Measurements from ENCODE around the gene PADI1.

Gene PADI1

DNA sequence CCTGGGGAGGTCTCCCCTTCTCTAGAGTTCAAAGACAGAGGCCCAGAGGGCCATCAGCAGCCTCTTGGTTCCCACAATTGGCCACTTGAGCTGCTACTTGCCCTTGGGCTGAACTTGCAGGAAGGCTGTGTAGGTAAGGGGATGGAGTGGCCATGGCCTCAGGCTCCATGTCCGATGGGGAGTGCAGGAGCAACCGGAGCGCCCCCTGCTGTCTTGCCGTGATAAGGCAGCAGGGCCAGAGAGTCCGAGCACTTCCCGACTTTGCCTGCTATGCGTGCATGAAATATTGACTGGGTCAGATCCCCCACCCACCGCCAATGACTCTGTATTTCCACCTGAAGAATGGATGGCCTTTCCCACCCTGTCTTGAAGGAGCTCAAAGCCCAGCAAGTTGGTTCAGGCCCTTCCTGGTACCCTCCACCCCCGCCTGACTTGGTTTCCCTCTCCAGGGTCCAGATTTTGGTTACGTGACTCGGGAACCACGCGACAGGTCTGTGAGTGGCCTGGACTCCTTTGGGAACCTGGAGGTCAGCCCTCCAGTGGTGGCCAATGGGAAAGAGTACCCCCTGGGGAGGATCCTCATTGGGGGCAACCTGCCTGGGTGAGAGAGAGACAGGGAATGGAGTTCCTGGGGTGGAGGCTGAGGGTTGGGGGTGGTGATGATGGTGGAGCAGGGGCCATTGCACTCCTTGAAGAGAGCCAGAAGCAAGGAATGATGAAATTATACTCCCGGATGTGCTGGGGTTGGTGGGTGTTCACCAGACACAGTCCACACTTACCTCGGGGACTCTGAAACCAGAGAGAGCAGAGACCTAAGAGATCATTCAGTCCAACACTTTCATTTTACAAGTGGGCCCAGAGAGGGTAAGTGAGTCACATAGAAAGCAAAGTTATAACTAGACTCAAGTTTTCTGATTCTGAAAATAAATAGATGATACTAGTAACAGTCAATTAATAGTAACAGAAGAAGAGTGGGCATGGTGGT lies 69.5 kb downstream of the PADI1 start:
- no peak for DNase-seq (ENCODE audit: low read depth)

- no peak for DNase-seq (ENCODE audit: low read depth)
Observed at GRCh38 chr1:17276568-17276967, 71.6 kb downstream of the PADI1 start.

- no peak for DNase-seq (ENCODE audit: low read depth)
Observed at GRCh38 chr1:17277511-17278159, 72.7 kb downstream of the PADI1 start.

DNA sequence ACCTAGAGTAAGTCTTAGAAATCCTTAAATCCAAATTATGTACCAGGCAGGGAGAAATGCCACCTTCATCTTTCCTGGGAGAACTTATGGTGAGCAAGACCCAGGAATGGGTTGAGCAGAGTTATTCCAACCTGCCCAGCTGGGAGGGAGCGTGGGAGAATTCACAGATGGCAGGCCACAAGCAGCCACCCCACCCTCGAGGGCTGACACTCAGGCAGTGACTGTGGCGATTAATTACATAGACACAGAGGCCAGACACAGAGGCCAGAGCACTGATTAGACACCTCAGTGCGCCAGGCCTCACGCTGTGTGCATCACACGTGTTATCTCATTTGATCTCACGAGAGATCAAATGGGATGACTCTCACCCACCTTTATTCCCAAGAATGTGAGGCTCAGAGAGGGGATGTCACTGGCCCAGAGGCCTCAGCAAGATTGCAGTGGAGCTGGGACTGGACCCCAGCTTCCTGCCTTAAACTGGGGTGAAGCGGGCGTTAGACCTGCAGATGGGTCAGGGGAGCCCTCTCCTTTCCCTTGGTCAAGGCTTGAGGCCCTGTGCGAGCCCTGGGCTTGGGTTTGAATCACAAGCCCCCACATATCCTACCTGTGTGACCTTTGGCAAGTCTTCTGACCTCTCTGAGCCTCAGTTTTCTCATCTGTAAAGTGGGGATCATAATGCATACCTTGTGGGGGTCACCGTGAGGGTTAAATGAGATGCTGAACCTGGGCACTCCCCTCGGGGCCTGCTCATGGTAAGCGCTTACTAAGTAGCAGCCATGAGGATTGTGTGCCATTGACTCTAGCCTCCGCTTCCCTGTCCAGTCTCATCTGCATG lies 74.3 kb downstream of the PADI1 start:
- no peak for DNase-seq (ENCODE audit: low read depth)

GRCh38 chr1:17280436-17280835 lies 75.5 kb downstream of the PADI1 start:
- DNase-seq (ENCODE audit: low read depth), result no peak

DNA sequence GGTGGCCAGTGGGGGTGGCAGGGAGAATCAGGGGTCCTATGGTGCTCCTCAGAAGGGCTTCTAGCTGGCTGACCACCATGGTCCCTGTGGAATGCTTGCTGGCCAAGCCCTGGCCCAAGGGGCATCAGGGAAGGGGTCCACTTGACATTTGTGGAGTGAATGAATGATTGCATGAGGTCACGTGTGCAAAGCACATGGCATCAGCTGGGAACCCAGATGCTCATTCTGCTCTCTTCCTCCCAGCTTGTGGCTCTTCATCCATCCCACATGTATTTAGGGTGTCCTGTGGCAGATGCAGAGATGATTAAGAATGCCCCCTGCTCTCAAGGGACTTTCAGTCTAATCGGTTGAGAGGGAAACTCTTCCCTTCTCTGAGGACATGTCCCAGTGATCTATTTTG lies 76.0 kb downstream of the PADI1 start:
- DNase-seq (ENCODE audit: low read depth), result no peak

GRCh38 chr1:17281775-17282181 lies 76.8 kb downstream of the PADI1 start:
- DNase-seq (ENCODE audit: low read depth), result no peak

DNA sequence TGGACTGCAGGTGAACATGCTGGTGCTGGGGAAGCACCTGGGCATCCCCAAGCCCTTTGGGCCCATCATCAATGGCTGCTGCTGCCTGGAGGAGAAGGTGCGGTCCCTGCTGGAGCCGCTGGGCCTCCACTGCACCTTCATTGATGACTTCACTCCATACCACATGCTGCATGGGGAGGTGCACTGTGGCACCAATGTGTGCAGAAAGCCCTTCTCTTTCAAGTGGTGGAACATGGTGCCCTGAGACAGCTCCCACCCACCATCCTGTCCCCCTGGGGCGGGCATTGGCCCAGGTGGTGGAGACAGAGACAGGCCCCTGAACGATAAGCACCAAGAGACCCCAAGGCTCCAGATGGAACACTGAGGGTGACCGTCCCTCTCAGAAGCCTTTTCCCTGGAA lies 77.9 kb downstream of the PADI1 start:
- DNase-seq (ENCODE audit: low read depth), result no peak

GRCh38 chr1:17286646-17287045 lies 81.7 kb downstream of the PADI1 start:
- DNase-seq (ENCODE audit: low read depth), result no peak

DNA sequence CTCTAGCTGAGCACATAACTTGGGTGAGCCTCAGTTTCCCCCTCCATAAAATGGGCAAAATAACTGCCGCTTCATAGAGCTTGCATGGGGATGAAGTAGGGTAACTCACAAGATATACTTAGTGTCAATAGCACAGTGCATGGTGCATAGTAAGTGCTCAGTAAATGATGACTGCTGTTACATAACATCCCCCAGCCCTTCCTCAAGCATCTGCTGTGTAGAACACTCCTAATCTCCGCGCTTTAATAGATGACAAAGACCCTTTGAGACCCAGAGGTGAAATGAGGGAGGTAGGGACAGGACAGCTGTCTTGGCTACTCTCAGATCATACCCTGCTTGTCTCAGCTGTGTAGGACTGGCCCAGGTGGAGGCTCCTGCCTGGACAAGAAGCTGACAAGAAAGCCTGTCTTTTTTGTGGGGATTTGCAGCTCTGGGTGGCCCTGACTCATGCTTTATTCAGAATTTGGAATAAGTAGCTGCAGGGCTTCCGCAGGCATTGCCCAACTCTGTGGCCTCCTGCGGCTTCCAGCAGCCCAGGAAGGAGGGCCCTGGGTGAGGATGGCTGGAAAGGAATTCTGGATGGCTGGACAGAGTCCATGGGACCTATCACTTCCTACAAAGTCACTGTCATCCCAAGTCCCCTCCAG lies 82.3 kb downstream of the PADI1 start:
- DNase-seq (ENCODE audit: low read depth), result no peak

DNA sequence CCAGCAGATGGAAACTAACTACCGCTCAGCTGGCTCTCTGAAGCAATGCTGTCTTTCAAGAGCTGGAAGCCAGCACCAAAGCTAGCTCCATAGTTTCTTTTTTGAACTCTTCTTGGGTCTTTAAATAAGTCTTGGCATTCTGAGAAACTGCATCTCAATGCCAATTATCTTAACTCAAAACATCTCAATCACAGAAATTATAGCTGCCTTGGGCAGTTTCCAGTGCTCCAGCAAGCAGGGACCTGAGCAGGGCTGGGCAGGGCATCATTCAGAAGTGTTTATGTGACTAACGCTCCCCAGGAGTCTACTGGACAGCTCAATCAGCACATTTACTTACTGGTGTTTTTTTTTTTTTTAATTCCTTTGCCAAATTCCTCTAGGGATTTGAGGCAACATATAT lies 84.8 kb downstream of the PADI1 start:
- DNase-seq (ENCODE audit: low read depth), result no peak

DNA sequence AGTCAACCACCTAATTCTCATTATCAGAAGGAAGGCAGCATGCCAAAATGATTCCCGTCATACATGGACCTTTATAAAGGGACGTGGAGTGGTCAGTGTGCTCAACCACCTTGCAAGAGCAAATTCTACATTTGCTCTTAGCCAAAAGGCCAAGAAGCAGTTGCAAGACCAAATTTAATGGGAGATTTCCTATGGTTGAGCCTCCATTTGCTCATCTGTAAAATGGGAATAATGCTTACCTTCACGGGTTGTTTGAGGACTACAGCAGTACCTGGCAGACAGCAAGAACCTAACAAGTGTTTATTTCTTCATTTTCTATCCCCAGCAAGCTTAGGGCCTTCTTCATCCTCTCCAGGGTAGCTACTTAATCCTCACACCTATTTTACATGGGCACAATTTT lies 85.6 kb downstream of the PADI1 start:
- no peak for DNase-seq (ENCODE audit: low read depth)

GRCh38 chr1:17292299-17293160 lies 87.6 kb downstream of the PADI1 start:
- DNase-seq (ENCODE audit: low read depth), result no peak

GRCh38 chr1:17293681-17294425 lies 88.9 kb downstream of the PADI1 start:
- no peak for DNase-seq (ENCODE audit: low read depth)

GRCh38 chr1:17295292-17295691 lies 90.4 kb downstream of the PADI1 start:
- no peak for DNase-seq (ENCODE audit: low read depth)

Measured in activated T-helper 1 cell treated with Interleukin-2 at 50 U/mL for 16 hours (primary cell).